HepG2 (cell line): ENCODE measurements around the gene MIF. TPM values are rescaled to one million over a fixed set of nuclear protein-coding genes. Genes with fewer than 3 reads are reported as not detected.

Source experiments
- BCLAF1 ChIP-seq: fragments of 450-650 bp; IDR thresholded peaks from 2 replicates; pipeline ENCODE4 v1.6.1; 2017; ENCODE audit warnings: mild to moderate bottlenecking
- ETS1 ChIP-seq: sonication (generic); formaldehyde crosslinking; IDR thresholded peaks from 2 replicates; pipeline ENCODE4 v1.4.0; 2020; ENCODE audit warnings: missing genetic modification reagents
- FOXP1 ChIP-seq, 2 experiments: fragments of 450-650 bp in 1 of 2; IDR thresholded peaks; 2 replicates each; pipeline ENCODE4 v1.6.1; 2017 to 2018; ENCODE audit warnings: antibody characterized with exemption in 1 of 2
- HMGXB4 ChIP-seq, 2 experiments: sonication (generic) in 1 of 2; formaldehyde crosslinking in 1 of 2; IDR thresholded peaks; 2 replicates each; pipeline versions ENCODE4 v1.4.0 to v1.6.1; 2018 to 2020; ENCODE audit warnings: missing genetic modification reagents in 2 of 2, borderline replicate concordance in 1 of 2, low read depth in 1 of 2, mild to moderate bottlenecking in 1 of 2, missing biosample characterization in 1 of 2
- HNF4A ChIP-seq: sonication (generic); formaldehyde crosslinking; IDR thresholded peaks from 2 replicates; pipeline ENCODE4 v1.4.0; 2020; ENCODE audit warnings: missing genetic modification reagents
- NFIC ChIP-seq: IDR thresholded peaks from 2 replicates; pipeline ENCODE4 v1.6.1; 2012; ENCODE audit warnings: mild to moderate bottlenecking, low read length, inconsistent platforms
- PRDM15 ChIP-seq: sonication (generic); formaldehyde crosslinking; IDR thresholded peaks from 2 replicates; pipeline ENCODE4 v1.4.0; 2020; ENCODE audit warnings: missing genetic modification reagents
- RARG ChIP-seq: sonication (generic); formaldehyde crosslinking; IDR thresholded peaks from 2 replicates; pipeline ENCODE4 v1.4.0; 2020; ENCODE audit warnings: low read depth, mild to moderate bottlenecking, missing genetic modification reagents
- RXRA ChIP-seq: sonication (generic); formaldehyde crosslinking; IDR thresholded peaks from 2 replicates; pipeline ENCODE4 v1.5.1; 2020; ENCODE audit warnings: missing genetic modification reagents
- THAP8 ChIP-seq: sonication (generic); formaldehyde crosslinking; IDR thresholded peaks from 2 replicates; pipeline ENCODE4 v1.5.1; 2020; ENCODE audit warnings: missing genetic modification reagents, mild to moderate bottlenecking, borderline replicate concordance
- ZBTB10 ChIP-seq: sonication (generic); formaldehyde crosslinking; IDR thresholded peaks from 2 replicates; pipeline ENCODE4 v1.4.0; 2020; ENCODE audit warnings: missing genetic modification reagents, borderline replicate concordance
- ZNF3 ChIP-seq: IDR thresholded peaks from 2 replicates; pipeline ENCODE4 v1.7.0; 2017; ENCODE audit warnings: inconsistent platforms
- ZNF724P ChIP-seq: sonication (generic); formaldehyde crosslinking; IDR thresholded peaks from 2 replicates; pipeline ENCODE4 v1.8.0; 2022; ENCODE audit warnings: missing genetic modification reagents, borderline replicate concordance
- polyA plus RNA-seq, 8 experiments: library from polyadenylated mRNA; depleted of rRNA in 3 of 8; stranded (reverse) in 7 of 8; unstranded in 1 of 8; fragments of >200 nt; fragmentation: Illumina TruSeq in 4 of 8; extraction: Trizol in 4 of 8; gene quantifications; 2 replicates each; pipeline versions ENCODE4 v1.2.1 to v1.2.3, GENCODE V29; 2011 to 2016; ENCODE audit warnings: low read depth in 4 of 8, missing spikeins in 1 of 8, mixed read lengths in 1 of 8; ENCODE audit not compliant: insufficient read depth in 1 of 8
- total RNA-seq, 5 experiments: library from RNA; depleted of rRNA; stranded (reverse); fragments of >200 nt; fragmentation: Illumina TruSeq; extraction: Trizol; gene quantifications; 2 replicates each; pipeline ENCODE4 v1.2.3, GENCODE V29; 2016; ENCODE audit warnings: low read depth in 1 of 5

MIF gene
- total and polyA plus RNA-seq, 2 of the 13 experiments (the other 11 are each of a cell fraction or from before 2014, with no cell fraction given) = 634 to 675 TPM

GRCh38 chr22:23849009-23850006, 44.9 kb upstream of the MIF start (continued):
- TF ChIP-seq ZNF3 (CRISPR knock-in tag) = peak; percentile 50; the same call in 1 of the 2 replicates
- no peak for TF ChIP-seq BCLAF1
- 0 out of 2 replicates have a peak, but pooled peaks have one; percentile 80 for TF ChIP-seq ZNF724P (CRISPR knock-in tag)
- peak; percentile 55; the same call in 1 of the 2 replicates for TF ChIP-seq RXRA (CRISPR knock-in tag)
- no peak for TF ChIP-seq ZBTB10
- TF ChIP-seq FOXP1 (IDR thresholded peaks at IDR 0.05) = no peak
- TF ChIP-seq FOXP1 (CRISPR knock-in tag; IDR thresholded peaks at IDR 0.05) = no peak
- TF ChIP-seq PRDM15 (CRISPR knock-in tag) = peak; percentile 21; the same call in 1 of the 2 replicates
- TF ChIP-seq RARG = no peak
- no peak for TF ChIP-seq NFIC
- no peak for TF ChIP-seq ETS1 (CRISPR knock-in tag)
- peak; percentile 94 to 96 for TF ChIP-seq HMGXB4 (CRISPR knock-in tag; IDR thresholded peaks at IDR 0.05; ENCODE audit: borderline replicate concordance in 1 of 2, low read depth in 1 of 2)
- TF ChIP-seq THAP8 = no peak
- peak; percentile 17; the same call in 1 of the 2 replicates for TF ChIP-seq HNF4A (CRISPR knock-in tag)
